Upper lobe of right lung (tissue), 1 donor: ENCODE measurements around the gene SCAMP1. TPM values are rescaled to one million over a fixed set of nuclear protein-coding genes. Genes with fewer than 3 reads are reported as not detected.
"Not testable (repeated sequence)": the region's sequence is repeated elsewhere in the genome, so short reads cannot be mapped to it uniquely, and the experiment has no call there.

Experiments
- ATAC-seq: fragments of 200-7000 bp; cut with Tn5 transposase; one replicate; pipeline ENCODE4 v1.9.1; 2020; ENCODE audit warnings: mild to moderate bottlenecking, moderate library complexity
- DNase-seq: peaks from one replicate; pipeline ENCODE4 v3.0.0-alpha.2; 2020
- H3K27ac ChIP-seq: fragments of 200-600 bp; one replicate; pipeline ENCODE4 v1.8.0; 2022
- H3K27me3 ChIP-seq: fragments of 200-600 bp; one replicate; pipeline ENCODE4 v1.8.0; 2022; ENCODE audit warnings: mild to moderate bottlenecking
- H3K36me3 ChIP-seq: fragments of 200-600 bp; one replicate; pipeline ENCODE4 v1.8.0; 2022
- H3K4me1 ChIP-seq: fragments of 200-600 bp; one replicate; pipeline ENCODE4 v1.8.0; 2022
- H3K4me3 ChIP-seq: fragments of 200-600 bp; one replicate; pipeline ENCODE4 v1.8.0; 2022; ENCODE audit warnings: mild to moderate bottlenecking
- H3K9me3 ChIP-seq: fragments of 200-600 bp; one replicate; pipeline ENCODE4 v1.8.0; 2022
- intact Hi-C: fragments of 100-400 bp; cut with DNase I; formaldehyde crosslinking; loops from one replicate; pipeline ENCODE4 v1.11.0; 2022
- total RNA-seq: library from RNA; stranded (reverse); fragmentation: NEBNext Ultra II Directional; extraction: Animal tissue kit (Norgen Biotek cat#: 25700); gene quantifications from one replicate; pipeline ENCODE4 v1.2.1, GENCODE V29; 2021
- TF ChIP-seq, protein P1 (sequence below): fragments of 200-600 bp; IDR thresholded peaks from one replicate; pipeline ENCODE4 v1.8.0; 2022; ENCODE audit warnings: antibody characterized with exemption
- donor health status: DM: no; HTN: yes; CAD: no; lungs with severe emphysema.

Gene SCAMP1
- total RNA-seq, 1 donor from 2014 or later = 35.9 TPM

DNA sequence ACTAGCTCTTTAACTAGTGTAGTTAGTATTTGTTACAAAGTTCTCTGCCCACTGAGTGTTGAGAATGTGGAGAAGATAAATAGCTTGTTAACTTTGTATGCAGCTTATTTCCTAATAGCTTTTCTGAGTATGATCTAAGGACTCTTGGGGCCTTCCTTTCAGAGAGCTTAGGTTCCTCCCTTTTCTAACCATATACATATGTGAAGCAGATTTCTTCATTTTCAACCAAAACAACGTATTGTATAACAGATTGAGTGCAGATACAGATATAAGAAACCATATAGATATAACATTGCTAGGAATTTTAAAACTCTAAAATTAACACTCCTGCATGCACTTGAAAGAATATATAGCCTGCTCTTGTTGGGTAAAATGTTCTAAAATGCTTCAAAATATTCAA is 70.4 kb downstream of the SCAMP1 start:
- H3K27me3 ChIP-seq = no peaks in the 10 kb centered on the region
- H3K27ac ChIP-seq = no peak overlapping the region
- H3K4me3 ChIP-seq = no peak overlapping the region
- no peaks in the 10 kb centered on the region for H3K4me1 ChIP-seq
- H3K36me3 ChIP-seq = peaks cover 6% of the 10 kb centered on the region
- H3K9me3 ChIP-seq = no peaks in the 10 kb centered on the region
- intact Hi-C loops = no loop called here
- no peak for DNase-seq
- no peak for ATAC-seq
- TF ChIP-seq, protein P1, sequence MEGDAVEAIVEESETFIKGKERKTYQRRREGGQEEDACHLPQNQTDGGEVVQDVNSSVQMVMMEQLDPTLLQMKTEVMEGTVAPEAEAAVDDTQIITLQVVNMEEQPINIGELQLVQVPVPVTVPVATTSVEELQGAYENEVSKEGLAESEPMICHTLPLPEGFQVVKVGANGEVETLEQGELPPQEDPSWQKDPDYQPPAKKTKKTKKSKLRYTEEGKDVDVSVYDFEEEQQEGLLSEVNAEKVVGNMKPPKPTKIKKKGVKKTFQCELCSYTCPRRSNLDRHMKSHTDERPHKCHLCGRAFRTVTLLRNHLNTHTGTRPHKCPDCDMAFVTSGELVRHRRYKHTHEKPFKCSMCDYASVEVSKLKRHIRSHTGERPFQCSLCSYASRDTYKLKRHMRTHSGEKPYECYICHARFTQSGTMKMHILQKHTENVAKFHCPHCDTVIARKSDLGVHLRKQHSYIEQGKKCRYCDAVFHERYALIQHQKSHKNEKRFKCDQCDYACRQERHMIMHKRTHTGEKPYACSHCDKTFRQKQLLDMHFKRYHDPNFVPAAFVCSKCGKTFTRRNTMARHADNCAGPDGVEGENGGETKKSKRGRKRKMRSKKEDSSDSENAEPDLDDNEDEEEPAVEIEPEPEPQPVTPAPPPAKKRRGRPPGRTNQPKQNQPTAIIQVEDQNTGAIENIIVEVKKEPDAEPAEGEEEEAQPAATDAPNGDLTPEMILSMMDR = no peak

DNA sequence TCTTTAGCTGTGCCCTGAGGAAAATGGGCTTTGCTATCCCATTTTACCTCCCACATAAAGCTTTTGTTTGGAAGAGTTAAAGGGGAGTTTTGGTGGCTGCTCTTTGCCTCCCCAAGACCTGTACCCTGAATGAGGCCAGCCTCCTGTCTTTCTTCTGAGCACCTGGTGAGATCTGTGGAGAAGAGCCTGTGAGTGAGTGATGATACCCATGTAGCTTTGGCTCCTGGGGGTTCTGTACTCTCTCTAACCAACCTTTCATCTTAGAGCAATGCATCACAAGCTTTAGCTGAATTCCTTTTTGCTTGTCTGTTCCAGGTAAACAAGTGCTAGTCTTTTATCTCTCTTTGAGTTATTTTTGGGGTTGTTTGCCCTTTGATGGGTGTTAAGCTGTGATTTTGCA is 73.6 kb downstream of the SCAMP1 start:
- Histone ChIP-seq H3K27ac (no peak overlapping the region), H3K36me3 (no peaks in the 10 kb centered on the region), H3K27me3 (no peaks in the 10 kb centered on the region), H3K9me3 (no peaks in the 10 kb centered on the region), H3K4me3 (no peak overlapping the region), H3K4me1 (no peaks in the 10 kb centered on the region)
- no peak for ATAC-seq
- TF ChIP-seq, protein P1 = no peak
- no peak for DNase-seq
- intact Hi-C loops = no loop called here

DNA sequence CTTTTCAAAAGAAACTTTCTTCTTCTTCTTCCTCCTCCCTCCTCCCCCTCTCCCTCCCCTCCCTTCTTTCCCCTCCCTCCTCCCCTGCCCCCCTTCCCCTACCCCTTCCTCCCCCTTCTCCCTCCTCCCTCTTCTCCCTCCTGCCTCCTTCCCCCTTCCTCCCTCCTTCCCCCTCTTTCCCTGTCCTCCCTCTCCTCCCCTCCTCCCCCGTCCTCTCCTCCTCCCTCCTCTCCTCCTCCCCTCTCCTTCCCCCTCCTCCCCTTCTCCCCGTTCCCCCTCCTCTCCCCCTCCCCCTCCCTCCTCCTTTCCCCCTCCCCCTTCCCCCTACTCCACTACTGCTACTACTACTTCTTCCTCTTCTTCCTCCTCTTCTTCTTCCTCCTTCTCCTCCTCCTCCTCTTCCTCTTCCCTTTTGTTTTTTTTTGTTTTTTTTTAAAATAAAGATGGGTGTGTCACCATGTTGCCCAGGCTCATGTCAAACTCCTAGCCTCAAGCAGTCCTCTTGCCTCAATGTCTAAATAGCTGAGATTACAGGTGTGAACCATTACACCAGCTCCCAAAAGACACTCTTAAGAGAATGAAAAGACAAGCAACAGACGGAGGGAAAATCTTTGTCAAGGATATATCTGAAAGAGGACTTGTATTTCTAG is 87.5 kb downstream of the SCAMP1 start:
- TF ChIP-seq, protein P1 = no peak
- ATAC-seq = no peak
- Histone ChIP-seq H3K27me3 (no peaks in the 10 kb centered on the region), H3K4me1 (no peaks in the 10 kb centered on the region), H3K4me3 (no peak overlapping the region), H3K9me3 (no peaks in the 10 kb centered on the region), H3K27ac (no peak overlapping the region), H3K36me3 (peaks cover 3% of the 10 kb centered on the region)
- intact Hi-C loops = no loop called here
- no peak for DNase-seq

DNA sequence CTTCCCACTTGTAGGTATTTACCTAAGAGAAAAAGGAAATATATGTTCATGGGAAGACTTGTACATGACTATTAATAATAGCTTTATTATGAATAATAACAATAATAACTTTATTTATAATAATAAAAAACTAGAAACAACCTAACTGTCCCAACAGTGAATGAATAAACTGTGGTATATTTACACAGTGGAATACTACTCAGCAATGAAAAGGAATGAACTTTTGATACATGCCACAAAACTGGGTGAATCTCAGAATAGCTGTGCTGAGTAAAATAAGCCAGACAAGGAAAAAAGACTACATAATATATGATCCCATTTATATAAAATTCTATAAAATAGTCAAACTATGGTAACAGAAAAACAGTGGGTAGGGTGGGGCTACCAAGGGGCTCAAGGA is 88.7 kb downstream of the SCAMP1 start:
- no peaks in the 10 kb centered on the region for H3K27me3 ChIP-seq
- H3K4me3 ChIP-seq = no peak overlapping the region
- TF ChIP-seq, protein P1 = no peak
- ATAC-seq (no peak), DNase-seq (no peak)
- H3K36me3 ChIP-seq = peaks cover 3% of the 10 kb centered on the region
- no peak overlapping the region for H3K27ac ChIP-seq
- intact Hi-C loops = no loop called here
- no peaks in the 10 kb centered on the region for H3K9me3 ChIP-seq
- no peaks in the 10 kb centered on the region for H3K4me1 ChIP-seq

DNA sequence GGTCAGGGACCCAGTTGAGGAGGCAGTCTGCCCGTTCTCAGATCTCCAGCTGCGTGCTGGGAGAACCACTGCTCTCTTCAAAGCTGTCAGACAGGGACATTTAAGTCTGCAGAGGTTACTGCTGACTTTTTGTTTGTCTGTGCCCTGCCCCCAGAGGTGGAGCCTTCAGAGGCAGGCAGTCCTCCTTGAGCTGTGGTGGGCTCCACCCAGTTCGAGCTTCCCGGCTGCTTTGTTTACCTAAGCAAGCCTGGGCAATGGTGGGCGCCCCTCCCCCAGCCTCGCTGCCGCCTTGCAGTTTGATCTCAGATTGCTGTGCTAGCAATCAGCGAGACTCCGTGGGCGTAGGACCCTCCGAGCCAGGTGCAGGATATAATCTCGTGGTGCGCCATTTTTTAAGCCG is 97.1 kb downstream of the SCAMP1 start:
- H3K27me3 ChIP-seq, DNase-seq, H3K36me3 ChIP-seq, H3K4me3 ChIP-seq, H3K9me3 ChIP-seq, ATAC-seq, H3K27ac ChIP-seq, intact Hi-C loops, H3K4me1 ChIP-seq: not testable (repeated sequence)

DNA sequence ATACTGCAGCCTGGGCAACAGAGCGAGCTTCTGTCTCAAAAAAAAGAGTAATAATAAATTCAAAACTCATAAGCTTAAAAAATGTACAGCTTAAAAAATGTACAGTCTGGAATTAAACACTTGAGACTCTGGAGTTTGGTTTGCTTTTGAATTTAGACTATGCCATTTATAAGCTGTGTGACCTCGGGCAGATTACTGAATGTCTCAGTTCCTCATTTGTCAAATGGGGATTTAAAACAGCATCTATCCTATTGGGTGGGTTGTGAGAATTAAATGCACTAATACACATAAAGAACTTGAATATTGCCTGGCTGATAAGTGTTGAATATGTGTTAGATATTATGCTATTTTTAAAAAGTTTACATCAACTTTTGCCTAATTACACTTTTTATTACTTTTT is 98.4 kb downstream of the SCAMP1 start:
- TF ChIP-seq, protein P1 = no peak
- Histone ChIP-seq H3K9me3 (no peaks in the 10 kb centered on the region), H3K27me3 (no peaks in the 10 kb centered on the region), H3K27ac (no peak overlapping the region), H3K4me1 (no peaks in the 10 kb centered on the region), H3K4me3 (no peak overlapping the region), H3K36me3 (no peaks in the 10 kb centered on the region)
- no peak for ATAC-seq
- intact Hi-C loops = no loop called here
- no peak for DNase-seq
